T-helper 1 cell treated with Interleukin-12 subunit alpha and Interleukin-12 subunit beta and Interleukin-4 antibody, amounts not matched to agents 30 ng/mL and 1 ng/mL, for 36 hours (primary cell): ENCODE results near the gene FAM222A. TPM values are rescaled to one million over a fixed set of nuclear protein-coding genes. Genes with fewer than 3 reads are reported as not detected.
"Not testable (repeated sequence)": the region's sequence is repeated elsewhere in the genome, so short reads cannot be mapped to it uniquely, and the experiment has no call there.

Source experiments
- intact Hi-C: fragments of 100-400 bp; cut with micrococcal nuclease; formaldehyde crosslinking; loops from one replicate; pipeline ENCODE4 v1.15.1; 2024
- total RNA-seq: library from RNA; stranded (reverse); gene quantifications from 2 replicates; pipeline ENCODE4 v1.2.3, GENCODE V29; 2022

The FAM222A gene
- total RNA-seq, 1 donor from 2014 or later: 0.51 TPM

DNA sequence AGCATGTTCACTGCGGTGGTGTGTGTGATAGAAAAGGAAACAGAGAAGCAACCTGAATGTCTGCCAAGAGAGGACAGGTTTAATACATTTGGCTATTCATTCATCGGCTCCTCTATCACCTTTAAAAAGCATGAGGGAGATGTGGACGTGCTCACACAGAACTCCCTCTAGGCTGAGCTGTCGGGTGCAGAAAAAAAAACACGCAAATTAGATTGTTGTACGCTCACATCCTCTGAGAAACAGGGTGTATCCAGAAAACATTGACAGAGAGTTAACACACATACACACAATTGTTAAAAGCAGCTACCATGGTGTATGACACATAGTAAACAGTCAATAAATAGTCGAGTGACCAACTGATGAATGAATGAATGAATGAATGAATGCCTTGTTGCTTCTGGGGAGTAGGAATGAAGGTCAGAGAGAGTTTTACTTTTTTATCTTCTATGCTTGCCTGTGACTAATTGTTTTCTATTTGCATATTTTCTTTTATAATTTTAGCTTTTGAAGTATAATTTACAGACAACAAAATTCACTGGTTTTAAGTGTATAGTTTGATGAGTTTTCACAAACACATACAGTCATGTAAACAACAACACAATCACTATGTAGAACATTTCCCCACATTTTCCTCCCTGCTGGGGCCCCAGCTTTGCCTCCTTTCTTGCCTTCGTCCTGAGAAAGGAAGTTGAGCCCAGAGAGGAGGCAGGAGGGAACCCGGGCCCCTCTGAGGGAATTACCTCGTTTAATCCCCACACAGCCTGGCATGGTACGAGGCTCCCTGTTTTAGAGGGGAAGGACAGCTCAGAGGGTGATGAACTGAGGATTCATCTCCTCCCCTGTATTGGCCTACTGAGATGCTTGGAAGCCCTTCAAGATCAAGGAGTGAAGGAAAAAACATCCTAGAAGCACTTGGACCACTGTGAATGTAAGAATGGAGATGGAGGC, 19.7 kb upstream of the FAM222A start:
- intact Hi-C loops: no loop called here

DNA sequence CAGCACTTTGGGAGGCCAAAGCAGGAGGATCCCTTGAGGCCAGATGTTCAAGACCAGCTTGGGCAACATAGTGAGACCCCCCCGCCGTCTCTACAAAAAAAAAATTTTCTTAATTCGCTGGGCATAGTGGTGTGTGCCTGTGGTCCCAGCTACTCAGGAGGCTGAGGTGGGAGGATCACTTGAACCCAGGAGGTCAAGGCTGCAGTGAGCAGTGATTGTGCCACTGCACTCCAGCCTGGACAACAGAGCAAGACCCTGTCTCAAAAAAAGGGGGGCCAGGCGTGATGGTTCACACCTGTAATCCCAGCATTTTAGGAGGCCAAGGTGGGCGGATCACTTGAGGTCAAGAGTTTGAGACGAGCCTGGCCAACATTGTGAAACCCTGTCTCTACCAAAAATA, 19.0 kb upstream of the FAM222A start:
- intact Hi-C loops: not testable (repeated sequence)

DNA sequence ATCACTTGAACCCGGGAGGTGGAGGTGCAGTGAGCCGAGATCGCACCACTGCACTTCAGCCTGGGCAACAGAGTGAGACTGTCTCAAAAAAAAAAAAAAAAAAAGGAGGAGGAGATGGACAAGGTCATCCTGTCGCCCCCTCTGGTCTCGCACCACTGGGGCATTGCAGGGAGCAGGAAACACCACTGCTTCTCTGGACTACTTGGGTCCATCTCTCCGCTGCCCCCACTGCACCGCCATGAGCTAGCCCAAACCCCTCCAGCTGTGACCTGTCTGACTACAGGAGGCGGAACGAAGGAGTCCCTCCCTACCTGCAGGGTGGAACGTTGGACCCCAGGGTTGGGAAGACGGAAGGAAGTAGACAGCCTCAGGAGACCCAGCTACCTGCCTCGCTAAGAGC, 18.2 kb upstream of the FAM222A start:
- intact Hi-C loops: no loop called here

DNA sequence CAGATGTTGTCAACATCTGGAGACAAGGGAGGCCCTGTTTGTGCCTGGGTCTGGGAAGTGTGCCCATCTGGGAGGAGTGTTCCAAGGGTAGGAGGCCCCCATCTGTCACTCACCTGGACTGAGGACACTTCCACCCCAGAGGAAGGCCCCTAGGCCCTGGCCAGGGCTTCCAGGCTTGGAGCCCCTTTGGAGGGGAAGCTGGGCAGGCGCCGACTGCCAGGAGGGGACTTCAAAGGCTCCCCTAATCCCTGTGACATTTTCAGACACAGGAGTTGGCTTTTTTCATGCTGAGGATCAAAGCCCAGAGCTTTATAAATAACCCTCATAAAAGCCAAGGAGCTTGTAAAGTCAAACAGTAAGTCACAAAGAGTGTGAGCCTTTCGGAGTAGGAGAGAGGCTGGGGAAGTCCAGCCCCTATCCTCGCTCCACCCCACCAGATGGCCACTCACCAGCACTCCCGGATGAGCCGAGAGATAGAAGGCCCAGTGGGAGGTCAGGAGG, 17.6 kb upstream of the FAM222A start:
- intact Hi-C loops: no loop called here

DNA sequence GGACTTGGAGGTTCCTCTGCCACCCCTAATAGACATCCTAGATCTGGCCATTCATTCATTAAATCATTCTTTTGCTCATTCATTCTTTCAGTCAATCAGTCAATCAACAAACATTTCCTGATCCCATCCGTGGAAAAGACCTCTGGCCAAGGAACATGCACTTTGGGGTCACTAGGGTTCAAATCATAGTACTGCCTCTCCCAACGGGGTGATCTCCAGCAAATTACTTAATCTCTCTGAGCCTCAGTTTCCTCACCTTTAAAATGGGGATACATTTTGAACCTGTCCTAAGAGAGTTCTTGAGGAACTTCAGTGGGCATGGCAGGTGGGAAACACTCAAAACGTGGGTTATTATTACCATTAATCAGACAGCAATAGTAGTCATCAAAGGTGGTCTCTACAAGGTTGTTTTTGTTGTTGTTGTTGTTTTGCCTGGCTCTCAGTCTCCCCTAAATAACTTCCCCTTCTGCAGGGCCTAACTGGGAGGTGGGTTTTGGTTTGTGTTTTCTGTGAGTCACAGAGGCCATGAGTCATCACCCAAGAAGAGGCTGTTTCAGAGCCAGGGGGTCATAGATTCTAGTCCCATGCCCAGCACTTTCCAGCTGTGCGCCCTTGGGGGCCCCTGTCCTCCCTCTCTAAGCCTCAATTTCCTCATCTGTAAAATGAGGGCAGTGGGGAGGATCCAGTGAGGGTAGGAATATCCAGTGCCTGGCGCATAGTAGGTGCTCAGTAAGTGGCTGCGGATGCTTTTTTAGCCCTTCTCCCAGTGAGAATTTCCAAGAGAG, 16.9 kb upstream of the FAM222A start:
- intact Hi-C loops: no loop called here

DNA sequence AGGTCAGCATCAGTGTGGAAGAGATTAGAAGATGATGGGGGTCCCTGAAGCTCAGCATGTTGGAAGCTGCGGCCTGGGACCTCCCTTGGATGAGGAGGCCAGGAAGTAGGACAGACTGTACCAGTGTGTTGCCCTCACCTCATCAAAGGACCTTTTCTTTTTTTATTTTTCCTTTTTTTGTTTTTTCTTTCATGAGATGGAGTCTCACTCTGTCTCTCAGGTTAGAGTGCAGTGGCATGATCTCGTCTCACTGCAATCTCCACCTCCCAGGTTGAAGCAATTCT, 16.4 kb upstream of the FAM222A start:
- intact Hi-C loops: no loop called here

DNA sequence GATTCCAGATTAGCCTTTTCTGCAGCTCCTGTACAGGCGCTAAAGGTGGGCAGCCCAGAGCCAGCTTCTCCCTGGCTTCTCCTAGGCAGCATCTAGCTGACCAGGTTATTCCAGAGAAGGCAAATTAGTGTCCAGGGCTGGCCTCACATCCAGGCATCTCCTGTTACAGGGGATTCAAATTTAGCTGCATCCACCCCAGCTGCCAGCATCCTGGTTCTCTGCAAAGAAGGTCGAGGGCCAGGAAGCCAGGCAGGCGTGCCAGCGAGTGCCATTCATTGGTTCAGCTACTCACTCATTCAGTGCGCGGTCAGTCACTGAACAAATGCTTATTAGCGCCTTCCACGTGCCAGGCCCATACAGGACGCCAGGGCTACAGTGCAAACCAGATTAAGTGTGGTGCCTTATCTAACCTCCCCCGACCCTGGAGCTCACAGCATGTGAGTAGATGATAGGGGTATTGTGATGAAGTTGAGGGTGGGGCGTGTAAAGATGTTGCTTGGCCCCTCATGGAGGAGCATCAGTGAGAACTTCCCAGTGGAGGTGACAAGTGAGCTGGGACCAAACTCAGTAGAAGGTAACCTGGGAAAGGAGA, 15.7 kb upstream of the FAM222A start:
- intact Hi-C loops: no loop called here

DNA sequence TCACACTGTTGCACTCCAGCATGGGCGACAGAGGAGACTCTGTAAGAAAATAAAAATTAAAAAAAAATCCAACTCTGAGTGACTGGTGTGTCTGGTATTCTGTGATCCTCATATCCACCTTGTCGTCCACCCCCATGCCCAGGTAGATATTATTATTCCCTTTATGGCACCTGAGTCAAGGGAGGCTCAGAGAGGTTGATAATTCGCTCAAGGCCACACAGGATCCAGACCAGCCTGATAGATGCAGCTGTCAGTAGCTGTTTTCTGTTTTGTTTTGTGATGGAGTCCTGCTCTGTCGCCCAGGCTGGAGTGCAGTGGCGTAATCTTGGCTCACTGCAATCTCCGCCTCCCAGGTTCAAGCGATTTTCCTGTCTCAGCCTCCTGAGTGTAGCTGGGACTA, 14.8 kb upstream of the FAM222A start:
- intact Hi-C loops: no loop called here

DNA sequence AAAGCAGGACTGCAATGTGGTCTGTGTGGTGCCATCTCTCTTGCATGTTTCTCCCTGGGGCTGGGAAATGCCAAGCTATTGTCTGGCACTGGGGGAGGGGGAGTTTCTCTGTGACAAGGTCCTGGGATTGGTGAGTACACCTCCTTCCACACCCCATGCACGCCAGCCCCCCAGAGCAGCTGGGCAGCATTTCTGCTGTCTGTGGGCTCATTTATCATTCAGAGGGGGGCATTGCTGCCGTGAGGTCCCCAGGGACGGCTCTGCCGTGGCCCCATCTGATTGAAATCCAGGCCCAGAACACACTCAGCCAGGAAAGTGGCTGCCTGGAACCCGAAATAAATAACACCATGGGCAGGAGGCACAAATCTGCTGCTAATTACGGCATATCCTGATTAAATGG, 12.6 kb upstream of the FAM222A start:
- intact Hi-C loops: no loop called here

DNA sequence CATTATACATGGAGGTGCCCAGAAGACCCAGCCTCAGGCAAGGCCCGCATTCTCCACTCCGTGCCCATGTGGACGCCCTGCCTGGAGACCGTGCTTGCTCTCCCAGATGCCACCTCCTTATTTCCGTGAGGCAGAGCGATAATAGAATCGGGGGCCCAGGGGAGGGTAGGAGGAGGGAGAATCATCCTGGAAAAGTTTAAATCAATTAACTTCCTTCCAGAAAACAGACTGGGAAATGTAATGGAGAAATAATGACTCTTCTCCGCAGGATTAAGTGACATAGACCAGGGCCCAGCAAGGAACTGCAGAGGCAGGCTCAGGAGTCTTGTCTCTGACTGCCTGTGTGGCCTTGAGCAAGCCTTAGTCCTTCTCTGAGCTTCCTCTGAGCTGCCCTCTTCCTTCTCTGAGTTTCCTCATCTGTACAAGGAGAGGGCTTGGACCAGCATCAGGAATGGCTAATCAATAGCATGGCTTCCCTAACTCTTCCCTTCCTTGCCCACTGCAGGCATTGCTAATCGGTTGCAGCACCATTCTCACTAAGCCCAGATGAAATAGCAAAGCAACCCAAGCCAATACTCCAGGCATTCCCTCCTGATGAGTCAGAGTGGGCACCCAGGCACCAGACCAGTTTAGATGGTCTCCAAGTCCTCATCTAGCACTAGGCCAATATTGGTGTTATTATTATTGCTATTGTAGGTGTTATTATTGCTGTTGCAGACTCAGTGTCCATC, 11.3 kb upstream of the FAM222A start:
- intact Hi-C loops: no loop called here

DNA sequence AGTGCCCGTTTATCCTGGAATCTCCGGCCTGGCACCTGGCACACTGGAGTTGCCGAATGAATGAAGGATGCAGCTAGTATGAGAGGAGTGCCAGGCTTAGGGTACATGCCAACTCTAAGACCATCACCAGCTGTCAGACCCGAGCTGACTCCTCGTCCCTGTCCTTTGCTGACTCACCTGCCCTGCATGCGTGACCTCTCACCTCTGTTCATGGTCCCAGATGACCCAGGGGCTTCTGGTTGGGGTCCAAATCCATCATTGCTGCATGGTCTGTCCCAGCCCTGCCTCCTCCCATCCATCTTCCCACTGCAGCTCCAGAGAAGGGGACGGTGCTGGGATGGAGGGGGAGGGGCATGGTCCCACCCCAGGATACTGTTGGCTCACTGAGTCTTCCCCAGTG, 9.9 kb upstream of the FAM222A start:
- intact Hi-C loops: no loop called here

DNA sequence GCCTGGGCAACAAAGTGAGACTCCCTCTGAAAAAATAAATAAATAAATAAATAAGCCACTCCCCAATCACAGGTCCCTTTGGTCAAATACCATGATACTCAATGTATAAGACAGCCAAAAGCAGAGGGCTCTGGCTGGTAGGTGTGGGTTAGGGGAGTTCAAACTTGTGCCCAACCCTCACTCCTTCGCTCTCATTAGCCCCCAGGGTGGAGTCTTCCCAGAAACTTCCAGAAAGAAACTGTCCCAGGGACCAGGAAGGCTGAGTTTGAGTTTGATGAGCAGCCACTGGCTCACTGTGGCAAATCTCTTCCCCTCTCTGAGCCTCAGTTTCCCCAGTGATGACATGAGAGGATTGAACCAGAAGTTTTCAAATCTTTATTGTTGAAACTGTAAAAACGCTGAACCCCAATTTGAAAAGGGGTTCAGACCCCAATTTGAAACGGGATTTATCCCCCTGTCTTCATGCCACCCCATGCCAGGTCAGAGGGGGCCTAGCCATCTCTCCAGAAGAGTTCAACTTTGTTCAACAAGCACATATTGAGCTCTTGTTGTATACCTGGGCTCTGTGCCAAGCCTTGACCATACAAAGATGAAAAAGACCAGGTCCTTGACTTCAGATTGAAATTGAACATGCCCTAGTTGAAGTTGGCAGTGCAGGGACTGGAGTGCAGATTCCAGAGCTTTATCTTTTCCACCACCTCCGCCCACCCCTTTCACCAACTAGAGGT, 9.1 kb upstream of the FAM222A start:
- intact Hi-C loops: no loop called here

DNA sequence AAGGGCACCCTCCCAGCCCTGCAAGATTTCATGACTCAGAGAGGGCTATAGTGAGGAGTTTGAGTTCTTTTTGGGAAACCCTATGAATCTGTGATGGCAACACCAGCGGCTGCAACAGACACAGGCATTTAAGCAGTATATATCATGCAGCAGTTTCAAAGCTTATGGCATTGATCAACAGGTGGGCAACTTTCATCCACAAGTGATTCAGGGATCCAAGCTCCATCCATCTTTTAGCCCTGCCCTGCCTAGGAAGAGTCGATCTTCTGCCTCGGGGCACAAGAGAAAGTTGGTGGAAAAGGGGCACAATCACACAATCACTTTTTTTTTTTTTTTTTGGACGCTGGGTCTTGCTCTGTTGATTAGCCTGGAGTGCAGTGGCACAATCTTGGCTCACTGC, 8.3 kb upstream of the FAM222A start:
- intact Hi-C loops: no loop called here

DNA sequence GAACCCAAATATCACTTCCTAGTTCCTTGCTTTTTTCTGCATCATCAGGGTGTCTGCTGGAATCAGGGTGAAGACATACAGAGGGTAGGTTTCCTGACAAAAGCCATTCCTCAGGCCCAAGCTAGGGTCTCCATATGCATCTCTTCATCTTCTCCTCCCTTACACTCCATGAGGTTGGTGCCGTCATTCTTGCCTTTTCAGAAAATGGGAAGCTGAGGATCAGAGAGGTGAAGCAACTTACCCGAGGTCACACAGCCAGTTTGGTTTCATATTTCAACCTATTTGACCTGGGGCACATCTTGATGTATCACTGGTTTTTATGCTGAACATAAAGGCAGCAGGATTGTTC, 7.3 kb upstream of the FAM222A start:
- intact Hi-C loops: no loop called here

DNA sequence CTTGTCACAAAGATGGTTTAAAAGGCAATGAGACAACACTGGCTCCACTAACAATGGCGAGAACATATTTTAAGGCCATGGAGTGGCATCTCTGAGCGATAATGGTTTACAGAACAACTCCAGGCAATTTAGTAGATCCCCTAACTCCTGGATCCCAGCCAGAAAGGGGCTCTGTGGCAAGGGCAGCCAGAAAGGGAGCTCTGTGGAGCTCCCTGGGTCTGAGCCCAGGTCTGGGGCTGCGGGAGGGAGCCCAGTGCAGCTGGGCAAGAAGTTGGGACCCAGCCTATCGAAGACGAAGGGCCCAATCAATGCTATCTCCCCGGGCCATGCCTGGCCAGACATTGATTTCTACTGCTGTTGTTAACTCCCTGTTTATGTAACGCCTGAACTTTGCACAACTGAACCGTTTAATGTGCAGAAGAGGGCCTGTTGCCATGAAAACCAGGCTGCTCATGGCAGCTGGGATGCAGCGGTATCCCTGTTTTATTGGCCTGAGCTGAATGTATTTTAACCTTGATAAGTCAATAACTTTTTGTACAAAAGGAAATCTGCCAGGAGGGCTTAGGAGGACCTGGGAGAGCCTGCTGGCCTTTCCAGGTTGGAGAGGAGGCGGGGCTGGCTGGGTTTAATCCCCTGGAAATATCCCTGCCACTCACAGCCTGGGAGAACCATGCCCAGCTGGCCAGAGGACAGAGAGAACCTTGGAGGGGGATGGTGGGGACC, 6.7 kb upstream of the FAM222A start:
- intact Hi-C loops: no loop called here

DNA sequence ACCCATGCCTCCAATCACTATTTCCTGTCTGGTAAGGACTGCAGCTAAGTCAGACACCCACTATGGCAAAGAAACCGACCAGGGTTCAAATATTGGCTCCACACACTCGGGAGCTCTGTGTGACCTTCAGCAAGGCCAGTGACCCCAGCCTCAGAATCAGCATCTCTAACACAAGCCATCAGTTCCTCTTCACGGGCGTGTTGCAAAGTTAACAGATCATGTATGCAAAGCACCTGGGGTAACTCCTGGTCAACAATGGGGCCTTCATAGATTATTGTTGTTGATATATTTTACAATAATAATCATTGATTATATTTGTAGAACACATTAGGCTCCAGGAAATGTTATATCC, 6.2 kb upstream of the FAM222A start:
- intact Hi-C loops: no loop called here

DNA sequence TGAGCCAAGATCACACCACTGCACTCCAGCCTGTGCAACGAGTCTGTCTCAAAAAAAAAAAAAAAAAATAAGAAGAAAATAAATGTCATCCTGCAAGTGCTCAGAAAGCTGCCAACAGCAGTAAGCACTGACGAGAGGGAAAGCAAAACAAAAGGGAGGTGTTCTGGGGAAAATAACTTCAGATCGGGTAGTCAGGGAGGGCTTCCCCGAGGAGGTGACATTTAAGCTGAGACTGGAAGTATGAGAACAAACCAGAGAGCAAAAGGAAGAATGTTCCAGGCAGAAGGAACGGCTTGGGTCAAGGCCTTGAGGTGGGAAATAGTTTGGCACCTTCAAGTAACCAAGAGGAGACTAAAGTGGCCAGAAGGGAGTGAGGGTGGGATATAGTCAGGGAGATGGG, 4.7 kb upstream of the FAM222A start:
- intact Hi-C loops: no loop called here

DNA sequence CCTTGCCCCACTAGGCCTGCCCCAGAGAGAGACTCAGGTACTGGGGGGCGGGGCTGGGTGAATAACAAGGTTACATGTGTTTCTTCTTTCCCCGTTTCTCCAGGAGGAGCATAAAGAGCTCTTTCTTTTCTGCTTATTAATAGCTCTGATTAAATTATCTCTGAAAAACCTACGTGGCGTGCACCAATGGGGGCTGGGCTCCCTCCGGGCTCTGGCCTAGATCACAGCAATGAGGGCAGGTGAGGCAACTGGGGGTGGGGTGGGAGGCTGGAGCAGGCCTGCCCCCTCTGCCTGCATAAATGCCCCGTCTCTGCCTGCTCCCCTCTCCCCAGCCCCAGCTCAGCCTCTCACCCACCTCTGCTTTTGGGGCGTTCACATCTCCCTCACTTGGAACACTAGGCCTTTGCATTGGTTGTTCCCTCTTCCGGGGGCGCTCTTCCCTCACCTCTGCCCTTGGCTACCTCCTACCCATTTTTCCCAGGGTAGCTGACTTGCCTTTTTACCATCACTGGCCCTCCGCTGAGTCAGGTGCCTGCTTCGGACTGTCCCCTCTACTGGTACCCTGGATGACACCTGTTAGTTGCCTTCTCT, 4.1 kb upstream of the FAM222A start:
- intact Hi-C loops: no loop called here

DNA sequence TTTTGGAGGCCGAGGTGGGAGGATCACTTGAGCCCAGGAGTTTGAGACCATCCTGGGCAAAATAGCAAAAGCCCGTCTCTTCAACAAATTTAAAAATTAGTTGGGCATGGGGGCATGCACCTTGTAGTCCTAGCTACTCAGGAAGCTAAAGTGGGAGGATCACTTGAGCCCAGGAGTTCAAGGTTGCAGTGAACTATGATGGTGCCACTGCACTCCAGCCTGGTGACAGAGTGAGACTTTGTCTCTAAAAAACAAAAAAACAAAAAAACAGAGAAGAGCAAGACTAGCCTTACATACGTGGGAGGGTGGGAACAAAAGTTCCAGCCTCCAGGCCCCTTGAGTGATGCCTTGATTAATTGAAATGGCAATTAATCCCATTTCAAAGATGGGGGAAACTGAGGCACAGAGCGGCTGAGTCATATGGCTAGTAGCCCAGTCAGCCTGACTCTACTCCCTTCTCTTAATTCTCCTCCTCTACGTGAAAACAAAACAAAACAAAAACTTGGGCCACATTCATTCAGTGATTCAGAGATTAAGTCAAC, 3.3 kb upstream of the FAM222A start:
- intact Hi-C loops: loop anchor here (5.0 to 10.0 kb wide), 5 partner anchors 285 to 1148 kb away; partner anchors contain the start of genes ANKRD13A, GIT2, ISCU and SART3
